MM.1S (cell line): ENCODE measurements around the gene GINS2.

ENCODE experiments used
- DNase-seq: peaks from one replicate; pipeline ENCODE4 v3.0.0-alpha.2; 2015
- H2AFZ ChIP-seq: fragments of 300-600 bp; sonication (generic); 2 replicates; pipeline ENCODE4 v1.6.0; 2016; ENCODE audit warnings: antibody characterized with exemption, low read length
- H3F3A ChIP-seq: fragments of 300-600 bp; sonication (generic); 2 replicates; pipeline ENCODE4 v1.6.1; 2016; ENCODE audit warnings: mild to moderate bottlenecking, antibody characterized with exemption, low read length, moderate library complexity, mixed read lengths; ENCODE audit not compliant: insufficient read depth
- H3K27ac ChIP-seq: fragments of 300-600 bp; sonication (generic); 2 replicates; pipeline ENCODE4 v1.5.1; 2016; ENCODE audit warnings: mild to moderate bottlenecking, low read length
- H3K27me3 ChIP-seq: fragments of 300-600 bp; sonication (generic); replicated peaks from 2 replicates; pipeline ENCODE4 v1.6.0; 2016; ENCODE audit warnings: low read length; ENCODE audit not compliant: insufficient read depth
- H3K36me3 ChIP-seq: fragments of 300-600 bp; sonication (generic); replicated peaks from 2 replicates; pipeline ENCODE4 v1.6.1; 2016; ENCODE audit warnings: mild to moderate bottlenecking, low read length, mixed read lengths; ENCODE audit not compliant: insufficient read depth
- H3K4me1 ChIP-seq: fragments of 300-600 bp; sonication (generic); 2 replicates; pipeline ENCODE4 v1.6.1; 2016; ENCODE audit warnings: low read length, mixed read lengths
- H3K4me2 ChIP-seq: fragments of 300-600 bp; sonication (generic); 2 replicates; pipeline ENCODE4 v1.6.0; 2016; ENCODE audit warnings: low read depth, low read length
- H3K4me3 ChIP-seq: fragments of 300-600 bp; sonication (generic); 2 replicates; pipeline ENCODE4 v1.5.1; 2016; ENCODE audit warnings: low read length, mixed read lengths
- H3K79me2 ChIP-seq: fragments of 300-600 bp; sonication (generic); 2 replicates; pipeline ENCODE4 v1.6.1; 2016; ENCODE audit warnings: mixed run types, low read length, mixed read lengths
- H3K9ac ChIP-seq: fragments of 300-600 bp; sonication (generic); 2 replicates; pipeline ENCODE4 v1.6.1; 2016; ENCODE audit warnings: low read length, mixed read lengths
- H3K9me2 ChIP-seq: fragments of 300-600 bp; sonication (generic); replicated peaks from 2 replicates; pipeline ENCODE4 v1.6.1; 2016; ENCODE audit warnings: mild to moderate bottlenecking, low read length, mixed read lengths; ENCODE audit not compliant: insufficient read depth
- H3K9me3 ChIP-seq: fragments of 300-600 bp; sonication (generic); replicated peaks from 2 replicates; pipeline ENCODE4 v1.6.1; 2016; ENCODE audit warnings: mild to moderate bottlenecking, low read length, mixed read lengths; ENCODE audit not compliant: insufficient read depth
- H4K20me1 ChIP-seq: fragments of 300-600 bp; sonication (generic); 2 replicates; pipeline ENCODE4 v1.6.1; 2016; ENCODE audit warnings: mild to moderate bottlenecking, low read length, moderate library complexity, mixed read lengths; ENCODE audit not compliant: insufficient read depth
- CTCF ChIP-seq: fragments of 300-600 bp; sonication (generic); IDR thresholded peaks from 2 replicates; pipeline ENCODE4 v1.5.1; 2016; ENCODE audit warnings: antibody characterized with exemption, low read length, mixed read lengths
- EZH2 ChIP-seq: fragments of 300-600 bp; sonication (generic); optimal IDR thresholded peaks from 2 replicates; pipeline ENCODE3; 2017; ENCODE audit warnings: low read depth, mild to moderate bottlenecking, antibody characterized with exemption, low read length, mixed read lengths
- EZH2phosphoT487 ChIP-seq: fragments of 300-600 bp; sonication (generic); IDR thresholded peaks from 2 replicates; pipeline ENCODE4 v1.6.1; 2018; ENCODE audit warnings: antibody characterized with exemption, low read length

The GINS2 gene

GRCh38 chr16:85633438-85633743 lies 55.4 kb downstream of the GINS2 start:
- H3K4me2 ChIP-seq: no peak overlapping the region
- no peaks in the 10 kb centered on the region for H3F3A ChIP-seq
- no peaks in the 10 kb centered on the region for H3K9me3 ChIP-seq
- H3K9ac ChIP-seq: no peak overlapping the region
- H3K9me2 ChIP-seq: no peaks in the 10 kb centered on the region
- TF ChIP-seq CTCF: no peak
- no peak for TF ChIP-seq EZH2
- TF ChIP-seq EZH2phosphoT487: no peak
- no peaks in the 10 kb centered on the region for H4K20me1 ChIP-seq
- no peak for DNase-seq
- H3K4me3 ChIP-seq: no peak overlapping the region
- no peaks in the 10 kb centered on the region for H3K27me3 ChIP-seq
- H2AFZ ChIP-seq: no peak overlapping the region
- peaks cover 22% of the 10 kb centered on the region for H3K79me2 ChIP-seq
- no peaks in the 10 kb centered on the region for H3K36me3 ChIP-seq
- H3K27ac ChIP-seq: no peak overlapping the region
- no peaks in the 10 kb centered on the region for H3K4me1 ChIP-seq

- H3K79me2 ChIP-seq: peaks cover 27% of the 10 kb centered on the region
- H3F3A ChIP-seq: no peaks in the 10 kb centered on the region
- no peak overlapping the region for H2AFZ ChIP-seq
- DNase-seq: no peak
- no peaks in the 10 kb centered on the region for H3K9me2 ChIP-seq
- H3K4me1 ChIP-seq: no peaks in the 10 kb centered on the region
- H3K27me3 ChIP-seq: no peaks in the 10 kb centered on the region
- no peaks in the 10 kb centered on the region for H4K20me1 ChIP-seq
- H3K4me3 ChIP-seq: no peak overlapping the region
- TF ChIP-seq CTCF: no peak
- TF ChIP-seq EZH2phosphoT487: no peak
- no peak for TF ChIP-seq EZH2
- no peak overlapping the region for H3K27ac ChIP-seq
- no peaks in the 10 kb centered on the region for H3K36me3 ChIP-seq
- H3K9me3 ChIP-seq: no peaks in the 10 kb centered on the region
- H3K9ac ChIP-seq: no peak overlapping the region
- no peak overlapping the region for H3K4me2 ChIP-seq
Measured at GRCh38 chr16:85632709-85633437, 55.9 kb downstream of the GINS2 start.

- Histone ChIP-seq H3K9me2 (no peaks in the 10 kb centered on the region), H3K4me1 (no peaks in the 10 kb centered on the region), H3K9me3 (no peaks in the 10 kb centered on the region), H3F3A (no peaks in the 10 kb centered on the region), H3K9ac (no peak overlapping the region), H3K36me3 (no peaks in the 10 kb centered on the region), H3K27ac (no peak overlapping the region), H2AFZ (no peak overlapping the region), H3K79me2 (peaks cover 29% of the 10 kb centered on the region), H3K4me3 (no peak overlapping the region), H3K27me3 (no peaks in the 10 kb centered on the region), H4K20me1 (no peaks in the 10 kb centered on the region), H3K4me2 (no peak overlapping the region)
- no peak for DNase-seq
- TF ChIP-seq EZH2phosphoT487 (no peak), EZH2 (no peak), CTCF (no peak)
Measured at GRCh38 chr16:85631802-85632393, 56.9 kb downstream of the GINS2 start.
